ENCODE measurements around the gene XNDC1N.

GRCh38 chr11:71917646-71918140 lies 10.7 kb downstream of the XNDC1N start:
- TF ChIP-seq, protein P1, sequence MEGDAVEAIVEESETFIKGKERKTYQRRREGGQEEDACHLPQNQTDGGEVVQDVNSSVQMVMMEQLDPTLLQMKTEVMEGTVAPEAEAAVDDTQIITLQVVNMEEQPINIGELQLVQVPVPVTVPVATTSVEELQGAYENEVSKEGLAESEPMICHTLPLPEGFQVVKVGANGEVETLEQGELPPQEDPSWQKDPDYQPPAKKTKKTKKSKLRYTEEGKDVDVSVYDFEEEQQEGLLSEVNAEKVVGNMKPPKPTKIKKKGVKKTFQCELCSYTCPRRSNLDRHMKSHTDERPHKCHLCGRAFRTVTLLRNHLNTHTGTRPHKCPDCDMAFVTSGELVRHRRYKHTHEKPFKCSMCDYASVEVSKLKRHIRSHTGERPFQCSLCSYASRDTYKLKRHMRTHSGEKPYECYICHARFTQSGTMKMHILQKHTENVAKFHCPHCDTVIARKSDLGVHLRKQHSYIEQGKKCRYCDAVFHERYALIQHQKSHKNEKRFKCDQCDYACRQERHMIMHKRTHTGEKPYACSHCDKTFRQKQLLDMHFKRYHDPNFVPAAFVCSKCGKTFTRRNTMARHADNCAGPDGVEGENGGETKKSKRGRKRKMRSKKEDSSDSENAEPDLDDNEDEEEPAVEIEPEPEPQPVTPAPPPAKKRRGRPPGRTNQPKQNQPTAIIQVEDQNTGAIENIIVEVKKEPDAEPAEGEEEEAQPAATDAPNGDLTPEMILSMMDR (IDR thresholded peaks at IDR 0.05), result no peak
- no peak for TF ChIP-seq POLR2A (IDR thresholded peaks at IDR 0.05)

Data from esophagus squamous epithelium (tissue), 4 donors.